Measurements from ENCODE around the gene NUP210L. TPM values are rescaled to one million over a fixed set of nuclear protein-coding genes. Genes with fewer than 3 reads are reported as not detected.

The NUP210L gene
- polyA plus RNA-seq, 1 experiment, result not detected

DNA sequence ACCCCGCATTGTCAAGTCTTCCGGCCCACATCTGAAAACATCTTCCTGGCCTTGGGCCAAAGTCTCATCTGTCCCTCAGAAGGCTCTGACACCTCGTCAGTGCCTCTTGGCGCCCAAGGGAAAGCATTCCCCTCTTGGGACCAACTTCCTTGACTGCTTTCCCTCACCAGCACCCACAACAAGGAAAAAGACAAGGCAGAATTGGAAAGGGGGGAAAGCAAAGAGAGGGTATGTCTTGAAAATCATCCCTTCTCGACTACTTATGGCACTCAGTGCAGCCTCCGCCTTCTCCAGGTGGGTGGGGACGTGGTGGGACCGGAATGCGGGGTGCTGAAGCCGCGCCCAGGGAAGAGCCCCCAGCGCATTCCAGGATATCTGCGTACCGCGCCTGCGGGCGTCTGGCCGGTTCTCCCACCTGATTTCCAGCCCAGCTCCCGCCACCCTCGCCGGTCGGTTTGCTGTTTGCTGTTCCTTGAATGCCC is 191.0 kb downstream of the NUP210L start:
- H3K36me3 ChIP-seq (ENCODE audit: control insufficient read depth, insufficient read depth, low read length), result peaks cover 14% of the 10 kb centered on the region
- peak overlapping the region; percentile 87 for H3K4me3 ChIP-seq (ENCODE audit: low read depth, low read length)
- no peak for DNase-seq (ENCODE audit: low read depth)
- TF ChIP-seq, protein P1, sequence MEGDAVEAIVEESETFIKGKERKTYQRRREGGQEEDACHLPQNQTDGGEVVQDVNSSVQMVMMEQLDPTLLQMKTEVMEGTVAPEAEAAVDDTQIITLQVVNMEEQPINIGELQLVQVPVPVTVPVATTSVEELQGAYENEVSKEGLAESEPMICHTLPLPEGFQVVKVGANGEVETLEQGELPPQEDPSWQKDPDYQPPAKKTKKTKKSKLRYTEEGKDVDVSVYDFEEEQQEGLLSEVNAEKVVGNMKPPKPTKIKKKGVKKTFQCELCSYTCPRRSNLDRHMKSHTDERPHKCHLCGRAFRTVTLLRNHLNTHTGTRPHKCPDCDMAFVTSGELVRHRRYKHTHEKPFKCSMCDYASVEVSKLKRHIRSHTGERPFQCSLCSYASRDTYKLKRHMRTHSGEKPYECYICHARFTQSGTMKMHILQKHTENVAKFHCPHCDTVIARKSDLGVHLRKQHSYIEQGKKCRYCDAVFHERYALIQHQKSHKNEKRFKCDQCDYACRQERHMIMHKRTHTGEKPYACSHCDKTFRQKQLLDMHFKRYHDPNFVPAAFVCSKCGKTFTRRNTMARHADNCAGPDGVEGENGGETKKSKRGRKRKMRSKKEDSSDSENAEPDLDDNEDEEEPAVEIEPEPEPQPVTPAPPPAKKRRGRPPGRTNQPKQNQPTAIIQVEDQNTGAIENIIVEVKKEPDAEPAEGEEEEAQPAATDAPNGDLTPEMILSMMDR (IDR thresholded peaks at IDR 0.05; ENCODE audit: insufficient read depth, low read depth, low read length), result no peak
- ChIA-PET POLR2A (interaction anchor here (1.4 kb wide), 1 partner anchor 14 kb away, joined by 6 read pairs; the partner anchor contains the start of gene JTB), CTCF (interaction anchor here (0.6 to 4.8 kb wide), 5 partner anchors 10 to 24 kb away, joined by 3 to 32 read pairs (median 5); partner anchors contain the start of genes JTB and RAB13)
- H3K27me3 ChIP-seq (ENCODE audit: control insufficient read depth, insufficient read depth, low read length), result no peaks in the 10 kb centered on the region

DNA sequence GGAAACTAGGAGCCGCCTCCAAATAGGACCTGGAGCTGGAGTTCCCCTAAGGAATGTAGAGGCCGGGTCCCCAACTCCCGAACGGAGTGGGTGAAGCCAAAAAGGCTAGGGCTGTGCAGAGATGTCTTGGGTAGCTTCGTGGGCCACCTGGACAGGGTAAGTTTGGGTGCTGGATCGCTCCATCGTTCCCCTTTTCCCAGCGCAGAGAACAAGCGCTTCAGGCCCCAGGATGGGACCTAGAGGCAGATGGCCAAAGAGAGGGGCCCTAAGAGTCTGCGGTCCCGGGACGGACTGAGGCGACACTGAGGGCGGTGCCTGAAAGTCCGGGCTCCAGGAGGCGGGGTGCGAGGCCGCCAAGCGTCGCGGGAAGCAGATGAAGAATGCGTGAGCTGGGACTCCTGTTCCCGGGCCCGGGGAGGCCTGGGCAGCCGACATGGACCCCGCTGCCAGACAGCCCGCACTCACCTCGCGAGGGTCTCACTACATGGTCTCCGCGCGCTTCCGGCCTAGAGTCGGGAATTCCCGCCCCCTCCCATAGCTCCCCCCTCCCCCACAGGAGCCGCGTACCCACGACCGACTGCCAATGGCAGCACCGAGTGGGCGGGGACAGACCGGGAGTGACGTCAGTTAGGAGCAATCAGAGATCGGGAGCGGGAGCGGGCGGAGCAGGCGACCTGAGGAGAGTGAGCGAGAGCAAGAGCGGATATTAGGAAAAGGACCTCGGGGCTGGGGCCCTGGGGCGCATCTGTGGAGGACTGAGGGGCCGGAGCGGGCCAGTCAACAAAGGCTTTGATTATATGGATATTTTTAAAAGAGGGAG is 191.6 kb downstream of the NUP210L start, which contains the start of gene SLC39A1:
Gene SLC39A1, minus strand, starts transcription at position 508 of the 820 bp plus-strand sequence. CDS start 822 bp downstream, outside the sequence.
- Histone ChIP-seq H3K36me3 (ENCODE audit: control insufficient read depth, insufficient read depth, low read length) (peaks cover 14% of the 10 kb centered on the region), H3K4me3 (ENCODE audit: low read depth, low read length) (peak within 1 kb of the TSS; percentile 87), H3K27me3 (ENCODE audit: control insufficient read depth, insufficient read depth, low read length) (no peaks in the 10 kb centered on the region)
- DNase-seq (ENCODE audit: low read depth), result peak; percentile 87
- CTCF ChIA-PET, result interaction anchor here (0.9 to 4.8 kb wide), 7 partner anchors 10 to 134 kb away, joined by 3 to 32 read pairs (median 5); partner anchors contain the start of genes DENND4B, JTB and RAB13
- POLR2A ChIA-PET, result interaction anchor here (0.8 to 1.4 kb wide), 3 partner anchors 14 to 40 kb away, joined by 5 to 6 read pairs (median 6); partner anchors contain the start of genes GATAD2B, JTB and RPS27
- TF ChIP-seq, protein P1 (IDR thresholded peaks at IDR 0.05; ENCODE audit: insufficient read depth, low read depth, low read length), result no peak

GRCh38 chr1:153962088-153963029 is 192.5 kb downstream of the NUP210L start:
- TF ChIP-seq, protein P1 (IDR thresholded peaks at IDR 0.05; ENCODE audit: insufficient read depth, low read depth, low read length), result 0 out of 2 replicates have a peak, but pooled peaks have one; percentile 2
- H3K36me3 ChIP-seq (ENCODE audit: control insufficient read depth, insufficient read depth, low read length), result peaks cover 14% of the 10 kb centered on the region
- CTCF ChIA-PET, result interaction anchor here (1.3 to 4.8 kb wide), 6 partner anchors 9 to 133 kb away, joined by 3 to 32 read pairs (median 8); partner anchors contain the start of genes DENND4B, JTB and RAB13
- POLR2A ChIA-PET, result interaction anchor here (0.8 to 1.4 kb wide), 3 partner anchors 15 to 40 kb away, joined by 5 to 6 read pairs (median 6); partner anchors contain the start of genes GATAD2B, JTB and RPS27
- no peak for DNase-seq (ENCODE audit: low read depth)
- H3K27me3 ChIP-seq (ENCODE audit: control insufficient read depth, insufficient read depth, low read length), result no peaks in the 10 kb centered on the region
- H3K4me3 ChIP-seq (ENCODE audit: low read depth, low read length), result peak overlapping the region; percentile 87

- TF ChIP-seq, protein P1 (IDR thresholded peaks at IDR 0.05; ENCODE audit: insufficient read depth, low read depth, low read length), result no peak
- Histone ChIP-seq H3K4me3 (ENCODE audit: low read depth, low read length) (no peak overlapping the region), H3K36me3 (ENCODE audit: control insufficient read depth, insufficient read depth, low read length) (peaks cover 14% of the 10 kb centered on the region), H3K27me3 (ENCODE audit: control insufficient read depth, insufficient read depth, low read length) (no peaks in the 10 kb centered on the region)
- POLR2A ChIA-PET, result no interaction called here
- CTCF ChIA-PET, result interaction anchor here (1.9 to 3.4 kb wide), 2 partner anchors 15 to 25 kb away, joined by 6 to 17 read pairs; partner anchors contain the start of genes DENND4B and RAB13
- DNase-seq (ENCODE audit: low read depth), result no peak
These were observed 193.5 kb downstream of the NUP210L start for GRCh38 chr1:153961421-153961820.
